ENCODE measurements around the gene FMN2.

GRCh38 chr1:240409615-240410014 is 317.9 kb downstream of the FMN2 start:
- TF ChIP-seq EP300 (IDR thresholded peaks at IDR 0.05) = no peak
- TF ChIP-seq CTCF (IDR thresholded peaks at IDR 0.05) = no peak
- TF ChIP-seq POLR2A (IDR thresholded peaks at IDR 0.05) = no peak
